Nephron (organoid): ENCODE results near the gene TPBGL.

ENCODE experiments used
- H3K27ac Mint-ChIP-seq, 3 experiments: 2 replicates each; pipeline ENCODE4 v1.8.0; 2020; ENCODE audit warnings: mixed read lengths in 3 of 3, mild to moderate bottlenecking in 2 of 3, moderate library complexity in 1 of 3
- H3K27me3 Mint-ChIP-seq: 2 replicates; pipeline ENCODE4 v1.8.0; 2021; ENCODE audit warnings: low read depth, mild to moderate bottlenecking, moderate library complexity, mixed read lengths
- H3K36me3 Mint-ChIP-seq: 2 replicates; pipeline ENCODE4 v1.8.0; 2020; ENCODE audit warnings: low read depth, mixed read lengths
- H3K4me1 Mint-ChIP-seq: 2 replicates; pipeline ENCODE4 v1.8.0; 2020; ENCODE audit warnings: mixed read lengths
- H3K4me3 Mint-ChIP-seq, 3 experiments: 2 replicates each; pipeline ENCODE4 v1.8.0; 2020; ENCODE audit warnings: mild to moderate bottlenecking in 3 of 3, mixed read lengths in 3 of 3, moderate library complexity in 2 of 3
- H3K9me3 Mint-ChIP-seq: 2 replicates; pipeline ENCODE4 v1.8.0; 2020; ENCODE audit warnings: mixed read lengths
- TF ChIP-seq, protein P1 (sequence below), 3 experiments: fragments of 200-600 bp; sonication (generic); IDR thresholded peaks; one replicate each; pipeline ENCODE4 v1.5.0; 2021; ENCODE audit warnings: antibody characterized with exemption in 3 of 3; ENCODE audit not compliant: unreplicated experiment in 3 of 3

The TPBGL gene

DNA sequence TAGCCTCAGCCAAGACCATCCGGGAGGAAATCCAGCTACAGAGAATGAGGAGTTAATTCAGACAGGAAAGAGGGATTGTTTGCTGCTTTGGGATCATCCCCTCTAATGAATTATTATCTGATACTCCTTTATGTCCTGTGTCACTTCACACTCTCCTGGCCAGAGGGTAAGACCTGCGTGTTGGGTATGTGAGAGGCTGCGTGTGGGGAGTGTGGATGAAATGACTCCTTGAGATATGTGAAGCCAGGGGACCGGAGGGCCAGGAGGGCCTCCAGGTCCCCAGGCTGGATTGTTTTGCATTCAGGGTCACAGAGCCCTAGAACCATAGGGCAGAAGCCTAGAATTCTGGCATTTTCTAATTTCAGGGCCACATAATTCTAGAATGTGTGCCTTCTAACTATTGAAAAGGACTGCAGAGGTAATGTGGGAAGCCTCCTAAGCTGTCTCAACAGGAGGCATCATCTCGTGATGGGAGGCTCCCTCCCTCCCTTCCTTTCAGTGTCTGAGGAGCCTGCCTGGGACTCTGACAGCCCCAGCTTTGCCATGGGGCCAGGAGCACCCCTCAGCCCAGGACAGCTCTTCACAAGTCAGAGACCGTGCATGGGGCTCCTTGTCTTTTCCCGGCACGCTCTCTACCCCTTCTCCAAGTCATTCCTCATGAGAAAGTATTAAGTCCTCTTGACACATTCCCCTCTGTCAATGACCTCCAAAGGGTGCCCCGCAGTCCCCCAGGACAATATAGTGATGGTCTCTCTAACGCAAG lies 3.7 kb downstream of the TPBGL start:
- Mint-ChIP-seq H3K4me1 (no peaks in the 10 kb centered on the region), H3K36me3 (no peaks in the 10 kb centered on the region), H3K4me3 (peak overlapping the region in 2 of 3 experiments; percentile 24 to 49), H3K27ac (no peak overlapping the region), H3K27me3 (peaks cover 71% of the 10 kb centered on the region), H3K9me3 (no peaks in the 10 kb centered on the region)
- TF ChIP-seq, protein P1, sequence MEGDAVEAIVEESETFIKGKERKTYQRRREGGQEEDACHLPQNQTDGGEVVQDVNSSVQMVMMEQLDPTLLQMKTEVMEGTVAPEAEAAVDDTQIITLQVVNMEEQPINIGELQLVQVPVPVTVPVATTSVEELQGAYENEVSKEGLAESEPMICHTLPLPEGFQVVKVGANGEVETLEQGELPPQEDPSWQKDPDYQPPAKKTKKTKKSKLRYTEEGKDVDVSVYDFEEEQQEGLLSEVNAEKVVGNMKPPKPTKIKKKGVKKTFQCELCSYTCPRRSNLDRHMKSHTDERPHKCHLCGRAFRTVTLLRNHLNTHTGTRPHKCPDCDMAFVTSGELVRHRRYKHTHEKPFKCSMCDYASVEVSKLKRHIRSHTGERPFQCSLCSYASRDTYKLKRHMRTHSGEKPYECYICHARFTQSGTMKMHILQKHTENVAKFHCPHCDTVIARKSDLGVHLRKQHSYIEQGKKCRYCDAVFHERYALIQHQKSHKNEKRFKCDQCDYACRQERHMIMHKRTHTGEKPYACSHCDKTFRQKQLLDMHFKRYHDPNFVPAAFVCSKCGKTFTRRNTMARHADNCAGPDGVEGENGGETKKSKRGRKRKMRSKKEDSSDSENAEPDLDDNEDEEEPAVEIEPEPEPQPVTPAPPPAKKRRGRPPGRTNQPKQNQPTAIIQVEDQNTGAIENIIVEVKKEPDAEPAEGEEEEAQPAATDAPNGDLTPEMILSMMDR (IDR thresholded peaks at IDR 0.05; ENCODE audit: unreplicated experiment in 3 of 3) = no peak

DNA sequence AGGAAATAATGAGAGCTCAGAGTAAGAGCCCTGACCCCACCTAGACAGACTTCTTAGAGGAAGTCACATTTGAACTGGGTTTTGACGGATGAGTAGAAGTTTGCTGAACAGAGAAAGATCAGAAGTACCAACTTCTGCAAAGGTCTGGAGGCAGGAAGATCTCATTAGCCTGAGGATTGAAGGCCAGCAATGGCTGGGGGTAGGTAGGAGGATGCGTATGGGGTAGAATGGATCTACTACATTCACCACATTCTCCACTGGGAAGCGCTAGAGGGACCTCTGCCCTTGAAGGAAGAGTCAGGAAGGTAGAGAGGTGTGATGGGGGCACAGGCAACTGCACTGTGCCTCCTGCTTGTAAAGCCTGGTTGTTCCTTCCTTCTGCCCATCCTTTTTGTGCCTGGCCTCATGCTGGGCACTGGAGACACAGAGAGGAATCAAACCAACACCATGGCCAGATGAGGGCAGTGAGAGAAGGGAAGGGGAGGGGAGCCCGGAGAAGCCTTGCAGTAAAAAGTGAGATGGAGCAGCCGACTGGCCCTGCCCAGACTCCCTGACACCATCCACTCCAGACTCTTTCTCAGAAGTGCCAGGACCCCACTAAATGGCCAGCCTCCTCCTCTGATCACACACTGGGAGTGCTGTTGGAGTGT lies 4.9 kb downstream of the TPBGL start:
- TF ChIP-seq, protein P1 (IDR thresholded peaks at IDR 0.05; ENCODE audit: unreplicated experiment in 3 of 3) = no peak

DNA sequence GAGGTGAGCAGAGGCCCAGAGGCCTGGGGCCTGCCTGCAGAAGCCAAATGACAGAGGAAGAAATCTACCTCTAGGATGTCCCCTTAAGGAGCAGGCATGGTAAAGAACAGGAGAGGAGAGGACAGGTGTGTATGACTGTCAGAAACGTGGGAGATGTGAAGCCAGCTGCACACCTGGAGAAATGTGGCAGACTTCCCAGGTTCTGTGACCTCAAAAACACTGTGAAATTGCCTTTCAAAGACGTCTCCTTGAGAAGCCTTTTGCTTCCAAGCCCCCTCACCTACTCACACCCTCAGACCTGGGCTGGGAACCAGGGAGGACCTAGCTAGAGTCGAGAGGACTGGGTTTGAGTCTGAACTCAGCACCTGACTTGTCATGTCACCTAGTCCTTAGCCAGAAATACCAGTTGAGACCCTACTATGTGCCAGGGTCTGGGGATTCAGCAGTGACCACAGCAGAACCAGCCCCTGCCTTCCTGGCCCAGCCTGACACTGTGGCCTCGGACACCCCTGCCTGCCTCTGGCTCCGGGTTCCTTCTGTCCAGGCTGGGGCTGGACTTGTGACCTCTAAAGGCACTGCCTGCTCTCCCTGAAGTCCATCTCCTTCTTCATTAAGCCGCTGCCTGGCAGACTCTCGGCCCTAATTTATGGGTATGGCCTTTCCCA lies 5.6 kb downstream of the TPBGL start:
- H3K4me1 Mint-ChIP-seq = no peaks in the 10 kb centered on the region
- no peaks in the 10 kb centered on the region for H3K9me3 Mint-ChIP-seq
- no peaks in the 10 kb centered on the region for H3K36me3 Mint-ChIP-seq
- no peak overlapping the region for H3K4me3 Mint-ChIP-seq
- TF ChIP-seq, protein P1 (IDR thresholded peaks at IDR 0.05; ENCODE audit: unreplicated experiment in 3 of 3) = no peak
- no peak overlapping the region for H3K27ac Mint-ChIP-seq
- peaks cover 73% of the 10 kb centered on the region for H3K27me3 Mint-ChIP-seq

More for the DNA sequence above, 4.9 kb downstream of the TPBGL start:
- Mint-ChIP-seq H3K4me1 (no peaks in the 10 kb centered on the region), H3K9me3 (no peaks in the 10 kb centered on the region), H3K27me3 (peaks cover 71% of the 10 kb centered on the region), H3K27ac (no peak overlapping the region), H3K36me3 (no peaks in the 10 kb centered on the region), H3K4me3 (no peak overlapping the region)

DNA sequence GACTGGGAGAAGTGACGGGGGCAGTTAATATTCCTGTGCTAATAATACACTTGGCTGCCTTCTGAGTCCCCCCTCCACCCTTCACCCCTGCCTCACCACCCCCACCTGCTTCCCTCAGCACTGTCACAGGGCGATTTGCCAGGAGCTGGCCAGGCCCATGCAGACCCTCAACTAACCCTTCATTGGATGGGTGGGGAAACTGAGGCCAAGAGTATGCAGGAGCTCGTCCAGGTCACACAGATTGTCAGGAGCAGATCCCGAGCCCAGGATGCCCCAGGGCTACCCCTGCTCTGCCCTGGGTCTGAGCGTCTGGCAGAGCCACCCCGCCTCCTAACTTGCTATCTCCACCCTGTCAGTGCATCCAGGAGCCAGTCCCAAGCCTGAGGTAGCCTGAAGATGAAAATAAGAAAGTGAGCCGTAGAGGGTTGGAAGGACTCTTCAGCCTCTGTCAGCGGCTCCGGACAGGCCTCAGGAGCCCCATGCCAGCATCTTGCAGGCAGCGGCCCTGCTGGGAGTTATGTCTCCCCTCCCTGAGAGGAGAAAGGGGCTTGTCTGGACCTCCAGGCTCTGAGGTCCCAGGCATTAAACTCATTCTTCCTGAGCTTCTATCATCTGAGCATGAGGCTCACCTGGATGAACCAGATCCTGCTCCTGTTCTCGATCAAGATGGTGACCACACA lies 6.2 kb downstream of the TPBGL start:
- H3K27me3 Mint-ChIP-seq = peaks cover 77% of the 10 kb centered on the region
- H3K27ac Mint-ChIP-seq = no peak overlapping the region
- no peaks in the 10 kb centered on the region for H3K36me3 Mint-ChIP-seq
- H3K9me3 Mint-ChIP-seq = no peaks in the 10 kb centered on the region
- no peak overlapping the region for H3K4me3 Mint-ChIP-seq
- TF ChIP-seq, protein P1 (IDR thresholded peaks at IDR 0.05; ENCODE audit: unreplicated experiment in 3 of 3) = no peak
- H3K4me1 Mint-ChIP-seq = no peaks in the 10 kb centered on the region

DNA sequence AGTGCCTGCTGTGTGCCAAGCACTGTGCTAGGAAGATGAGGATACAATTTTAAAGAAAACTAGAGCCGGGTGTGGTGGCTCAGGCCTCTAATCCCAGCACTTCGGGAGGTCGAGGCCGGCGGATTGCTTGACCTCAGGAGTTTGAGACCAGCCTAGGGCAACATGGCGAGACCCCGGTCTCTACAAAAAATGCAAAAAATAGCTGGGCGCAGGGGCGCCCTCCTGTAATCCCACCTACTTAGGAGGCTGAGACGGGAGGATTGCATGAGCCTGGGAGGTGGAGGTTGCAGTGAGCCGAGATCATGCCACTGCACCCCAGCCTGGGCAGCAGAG lies 8.3 kb downstream of the TPBGL start:
- Mint-ChIP-seq H3K9me3 (peaks cover 3% of the 10 kb centered on the region), H3K36me3 (no peaks in the 10 kb centered on the region), H3K4me3 (no peak overlapping the region), H3K27me3 (peaks cover 56% of the 10 kb centered on the region), H3K4me1 (no peaks in the 10 kb centered on the region), H3K27ac (no peak overlapping the region)
- TF ChIP-seq, protein P1 (IDR thresholded peaks at IDR 0.05; ENCODE audit: unreplicated experiment in 3 of 3) = peak in 1 of 3 experiments; percentile 35
